Left ventricle myocardium inferior (tissue), 1 donor: ENCODE data around the gene C16orf96. TPM values are rescaled to one million over a fixed set of nuclear protein-coding genes. Genes with fewer than 3 reads are reported as not detected.

Experiments used
- DNase-seq: peaks from one replicate; pipeline ENCODE4 v3.0.0-alpha.2; 2020
- H3K27ac ChIP-seq: fragments of 200-600 bp; replicated peaks from 2 replicates; pipeline ENCODE4 v1.8.0; 2021
- H3K27me3 ChIP-seq: fragments of 200-600 bp; 2 replicates; pipeline ENCODE4 v1.8.0; 2021; ENCODE audit warnings: low read depth
- H3K36me3 ChIP-seq: fragments of 200-600 bp; 2 replicates; pipeline ENCODE4 v1.8.0; 2021
- H3K4me1 ChIP-seq: fragments of 200-600 bp; 2 replicates; pipeline ENCODE4 v1.8.0; 2021
- H3K4me3 ChIP-seq: fragments of 200-600 bp; 2 replicates; pipeline ENCODE4 v1.8.0; 2021; ENCODE audit warnings: mild to moderate bottlenecking, moderate library complexity
- H3K9me3 ChIP-seq: fragments of 200-600 bp; replicated peaks from 2 replicates; pipeline ENCODE4 v1.8.0; 2021
- CTCF ChIP-seq: fragments of 200-600 bp; IDR thresholded peaks from 2 replicates; pipeline ENCODE4 v1.8.0; 2021; ENCODE audit warnings: antibody characterized with exemption, mild to moderate bottlenecking, borderline replicate concordance
- intact Hi-C: fragments of 100-400 bp; cut with micrococcal nuclease; formaldehyde crosslinking; loops from one replicate; pipeline ENCODE4 v1.11.0; 2022
- total RNA-seq: library from RNA; stranded (reverse); fragmentation: NEBNext Ultra II Directional; extraction: Animal tissue kit (Norgen Biotek cat#: 25700); gene quantifications from one replicate; pipeline ENCODE4 v1.2.1, GENCODE V29; 2021
- donor health status: DM: no; HTN: yes; CAD: no; lungs with severe emphysema.

The C16orf96 gene
- total RNA-seq, 1 donor from 2014 or later, result 0.08 TPM

GRCh38 chr16:4614571-4615383 is 58.6 kb downstream of the C16orf96 start, which contains the start of gene UBALD1:
UBALD1 (minus strand) TSS chr16:4614888; CDS start chr16:4614797, 91 bp downstream.
- H3K36me3 ChIP-seq, result peaks cover 1% of the 10 kb centered on the region
- peaks cover 83% of the 10 kb centered on the region for H3K4me1 ChIP-seq
- H3K27ac ChIP-seq, result peak within 1 kb of the TSS; percentile 96
- no peaks in the 10 kb centered on the region for H3K27me3 ChIP-seq
- no peak for TF ChIP-seq CTCF
- no peaks in the 10 kb centered on the region for H3K9me3 ChIP-seq
- intact Hi-C loops, result loop anchor here (10.0 kb wide), 1 partner anchor 90 kb away; no protein-coding TSS in a partner anchor
- peak within 1 kb of the TSS; percentile 91 for H3K4me3 ChIP-seq
- DNase-seq, result peak; percentile 87

GRCh38 chr16:4615384-4616046 is 59.4 kb downstream of the C16orf96 start:
- peak overlapping the region; percentile 91 for H3K4me3 ChIP-seq
- no peaks in the 10 kb centered on the region for H3K27me3 ChIP-seq
- H3K9me3 ChIP-seq, result no peaks in the 10 kb centered on the region
- no peak for TF ChIP-seq CTCF
- peak overlapping the region; percentile 96 for H3K27ac ChIP-seq
- intact Hi-C loops, result loop anchor here (10.0 kb wide), 1 partner anchor 91 kb away; no protein-coding TSS in a partner anchor
- DNase-seq, result peak; percentile 36
- no peaks in the 10 kb centered on the region for H3K36me3 ChIP-seq
- H3K4me1 ChIP-seq, result peaks cover 78% of the 10 kb centered on the region

DNA sequence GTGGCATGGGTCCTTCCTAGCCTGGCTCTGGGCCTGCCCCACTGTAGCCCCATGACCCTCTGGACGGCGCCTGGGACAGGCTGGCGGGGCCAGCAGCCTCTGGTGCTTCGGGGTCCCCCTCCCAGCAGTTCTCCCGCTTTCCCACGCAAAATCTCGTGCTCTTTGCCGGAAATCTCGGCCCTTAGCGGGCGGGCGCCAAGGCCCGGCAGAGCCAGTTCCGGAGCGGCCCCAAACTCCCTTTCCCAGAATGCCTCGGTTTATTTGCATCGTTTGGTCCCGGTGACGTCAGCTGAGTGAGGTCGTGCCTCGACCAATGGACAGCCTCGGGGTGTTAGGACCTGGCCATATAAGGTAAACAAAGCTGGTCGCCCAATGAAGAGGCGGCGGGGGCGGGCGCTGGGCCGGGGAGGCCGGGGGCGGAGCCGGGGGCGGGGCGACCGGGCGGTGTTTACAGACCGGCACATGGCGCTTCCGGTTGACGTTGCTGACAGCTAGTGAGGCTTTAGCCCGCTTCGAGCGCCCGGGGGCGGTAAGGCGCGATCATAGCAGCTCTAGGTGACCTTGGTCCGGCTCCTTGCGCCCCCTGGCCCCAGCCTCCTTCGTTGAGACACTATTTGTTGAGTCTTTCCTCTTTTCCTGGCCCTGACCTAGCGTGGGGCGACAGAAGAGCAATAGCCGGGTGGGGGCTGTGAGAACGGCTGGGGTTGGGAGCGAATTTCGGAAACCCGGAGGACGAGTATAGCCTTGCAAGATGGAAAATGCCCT is 60.1 kb downstream of the C16orf96 start:
- TF ChIP-seq CTCF, result peak; percentile 51
- H3K36me3 ChIP-seq, result no peaks in the 10 kb centered on the region
- intact Hi-C loops, result loop anchor here (10.0 kb wide), 1 partner anchor 91 kb away; no protein-coding TSS in a partner anchor
- peak overlapping the region; percentile 96 for H3K27ac ChIP-seq
- DNase-seq, result peak; percentile 99
- H3K9me3 ChIP-seq, result no peaks in the 10 kb centered on the region
- H3K4me1 ChIP-seq, result peaks cover 71% of the 10 kb centered on the region
- H3K4me3 ChIP-seq, result peak overlapping the region; percentile 91
- H3K27me3 ChIP-seq, result no peaks in the 10 kb centered on the region

DNA sequence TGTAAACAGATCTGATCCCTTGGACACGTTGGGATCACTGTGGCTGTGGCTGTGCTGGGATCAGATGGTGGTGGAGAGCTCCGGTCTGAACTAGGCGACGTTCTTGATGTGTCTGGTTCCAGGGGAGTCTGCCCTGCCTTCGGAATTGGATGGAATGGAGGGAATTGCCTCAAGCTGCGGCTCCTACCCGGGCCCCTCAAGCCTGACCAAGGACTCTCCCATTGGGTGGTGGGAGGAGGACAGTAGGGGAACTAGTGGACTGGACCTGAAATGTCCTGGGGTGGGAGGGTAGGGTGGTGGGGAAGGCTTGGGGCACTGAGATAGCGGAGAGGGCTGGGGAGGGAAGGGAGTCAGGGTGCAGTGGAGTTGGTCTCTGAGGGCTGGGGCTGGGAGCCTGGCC is 61.7 kb downstream of the C16orf96 start:
- intact Hi-C loops, result loop anchor here (10.0 kb wide), 1 partner anchor 93 kb away; no protein-coding TSS in a partner anchor
- TF ChIP-seq CTCF, result no peak
- Histone ChIP-seq H3K27ac (peak overlapping the region; percentile 96), H3K4me3 (no peak overlapping the region), H3K9me3 (no peaks in the 10 kb centered on the region), H3K4me1 (peaks cover 54% of the 10 kb centered on the region), H3K27me3 (no peaks in the 10 kb centered on the region), H3K36me3 (no peaks in the 10 kb centered on the region)
- no peak for DNase-seq
